Measurements from ENCODE around the gene NTF3.

Gene NTF3

DNA sequence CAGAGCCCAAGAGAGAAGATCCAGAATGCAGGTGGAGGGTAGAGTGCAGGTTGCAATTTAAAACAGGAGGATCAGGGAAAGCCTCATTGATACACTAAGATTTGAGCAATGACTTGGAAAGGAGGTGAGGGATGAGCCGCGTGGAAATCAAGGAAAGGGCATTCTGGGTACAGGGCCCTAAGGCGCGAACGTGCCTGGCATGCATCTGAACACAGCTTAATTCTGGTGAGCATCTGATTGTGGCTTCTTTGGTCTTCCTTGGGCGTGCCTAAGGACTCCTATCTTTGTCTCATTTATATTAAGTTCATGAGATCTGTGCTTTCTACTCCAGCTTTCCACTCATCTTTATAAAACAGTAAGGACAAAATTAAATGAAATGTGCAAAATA, 79.3 kb downstream of the NTF3 start:
- DNase-seq (ENCODE audit: low read depth in 2 of 2): no peak

GRCh38 chr12:5511644-5512600, 80.0 kb downstream of the NTF3 start:
- no peak for DNase-seq (ENCODE audit: low read depth in 2 of 2)

GRCh38 chr12:5512601-5512970, 80.7 kb downstream of the NTF3 start:
- DNase-seq (ENCODE audit: low read depth in 2 of 2): no peak

GRCh38 chr12:5513406-5513805, 81.5 kb downstream of the NTF3 start:
- DNase-seq (ENCODE audit: low read depth in 2 of 2): no peak

- DNase-seq (ENCODE audit: low read depth in 2 of 2): no peak
These were observed 82.1 kb downstream of the NTF3 start for GRCh38 chr12:5514016-5514415.

DNA sequence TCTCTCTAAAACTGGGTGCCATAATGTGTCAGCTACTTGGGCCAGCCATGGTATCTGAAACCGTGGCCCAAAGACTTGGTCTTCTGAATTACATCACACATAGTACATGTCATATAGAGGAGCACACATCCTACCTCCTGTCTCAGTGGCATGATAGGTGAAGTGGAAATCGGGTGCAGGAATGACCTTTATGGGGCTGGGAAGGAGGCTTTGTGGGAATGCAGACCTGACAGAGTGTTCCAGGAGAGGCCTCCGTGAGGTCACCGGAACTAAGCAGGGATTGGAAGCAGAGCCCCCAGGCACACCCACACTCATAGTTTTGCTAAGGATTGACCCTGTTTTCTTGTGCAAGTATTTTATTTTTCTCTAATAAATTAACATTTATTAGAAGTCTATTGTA, 82.6 kb downstream of the NTF3 start:
- no peak for DNase-seq (ENCODE audit: low read depth in 2 of 2)

- no peak for DNase-seq (ENCODE audit: low read depth in 2 of 2)
These were observed 83.5 kb downstream of the NTF3 start for GRCh38 chr12:5515458-5515857.

- DNase-seq (ENCODE audit: low read depth in 2 of 2): no peak
These were observed 84.7 kb downstream of the NTF3 start for GRCh38 chr12:5516371-5517241.

- no peak for DNase-seq (ENCODE audit: low read depth in 2 of 2)
These were observed 86.9 kb downstream of the NTF3 start for GRCh38 chr12:5518584-5519365.

- DNase-seq (ENCODE audit: low read depth in 2 of 2): no peak
These were observed 88.1 kb downstream of the NTF3 start for GRCh38 chr12:5520037-5520436.

DNA sequence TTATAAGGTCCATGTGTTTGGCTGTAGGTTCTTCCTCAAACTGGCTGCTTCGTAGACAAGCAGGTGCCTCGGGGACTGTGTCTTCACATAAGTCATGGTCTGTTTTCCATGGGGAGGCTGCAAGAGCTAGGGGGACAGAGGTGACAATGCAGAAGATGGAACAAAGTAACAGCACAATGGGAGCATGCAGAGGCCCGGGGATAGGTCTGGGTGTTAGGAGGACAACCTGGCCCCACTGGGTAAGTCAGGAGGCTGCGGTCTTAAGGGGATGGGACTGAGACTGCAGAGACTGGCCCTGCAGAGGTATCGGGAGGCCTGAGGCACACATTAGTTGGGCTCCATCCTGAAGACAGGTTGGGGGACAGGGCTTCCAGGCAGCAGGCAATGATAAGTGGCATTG, 88.9 kb downstream of the NTF3 start:
- no peak for DNase-seq (ENCODE audit: low read depth in 2 of 2)

- no peak for DNase-seq (ENCODE audit: low read depth in 2 of 2)
These were observed 89.8 kb downstream of the NTF3 start for GRCh38 chr12:5521456-5522325.

- no peak for DNase-seq (ENCODE audit: low read depth in 2 of 2)
These were observed 90.8 kb downstream of the NTF3 start for GRCh38 chr12:5522432-5523335.

- no peak for DNase-seq (ENCODE audit: low read depth in 2 of 2)
These were observed 91.6 kb downstream of the NTF3 start for GRCh38 chr12:5523396-5524115.

GRCh38 chr12:5524116-5524768, 92.3 kb downstream of the NTF3 start:
- DNase-seq (ENCODE audit: low read depth in 2 of 2): no peak

DNA sequence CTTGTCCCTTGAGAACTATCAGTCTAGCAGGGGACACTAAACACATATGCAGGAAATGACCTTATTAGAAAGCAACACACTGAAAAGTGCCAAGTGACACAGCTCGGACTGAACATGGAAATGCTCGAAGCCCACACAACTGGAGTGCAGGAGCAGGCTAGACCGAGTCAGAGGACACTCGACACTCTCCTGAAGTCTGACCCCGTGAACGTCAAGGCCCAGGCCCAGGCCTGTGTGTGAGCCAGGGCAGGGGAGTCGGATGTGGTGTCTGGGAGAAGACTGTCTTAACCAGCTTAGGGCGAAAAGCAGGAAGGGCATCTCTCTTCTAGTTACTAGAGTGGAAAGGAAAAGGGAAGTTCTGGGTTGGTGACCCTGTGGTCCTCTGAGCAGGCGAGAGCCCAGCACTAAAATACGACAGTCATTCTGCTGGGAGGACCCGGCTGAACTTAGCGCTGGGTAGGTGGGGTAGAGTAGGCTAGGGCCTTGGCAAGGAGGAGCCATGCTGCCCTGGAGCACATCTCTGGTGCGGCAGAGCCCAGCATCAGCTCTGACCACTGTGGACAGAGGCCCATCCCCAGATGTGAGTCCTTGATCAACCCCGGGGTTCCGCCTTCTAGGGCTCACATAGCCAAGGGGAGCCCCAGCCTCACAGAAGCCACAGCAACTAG, 93.0 kb downstream of the NTF3 start:
- no peak for DNase-seq (ENCODE audit: low read depth in 2 of 2)

GRCh38 chr12:5525783-5526367, 94.0 kb downstream of the NTF3 start:
- no peak for DNase-seq (ENCODE audit: low read depth in 2 of 2)

GRCh38 chr12:5533368-5533767, 101.5 kb downstream of the NTF3 start:
- no peak for DNase-seq (ENCODE audit: low read depth in 2 of 2)
